ENCODE results near the gene DRG2.
A peak's percentile ranks its signal among the peaks of the same experiment; 100 is the strongest.

Gene DRG2

DNA sequence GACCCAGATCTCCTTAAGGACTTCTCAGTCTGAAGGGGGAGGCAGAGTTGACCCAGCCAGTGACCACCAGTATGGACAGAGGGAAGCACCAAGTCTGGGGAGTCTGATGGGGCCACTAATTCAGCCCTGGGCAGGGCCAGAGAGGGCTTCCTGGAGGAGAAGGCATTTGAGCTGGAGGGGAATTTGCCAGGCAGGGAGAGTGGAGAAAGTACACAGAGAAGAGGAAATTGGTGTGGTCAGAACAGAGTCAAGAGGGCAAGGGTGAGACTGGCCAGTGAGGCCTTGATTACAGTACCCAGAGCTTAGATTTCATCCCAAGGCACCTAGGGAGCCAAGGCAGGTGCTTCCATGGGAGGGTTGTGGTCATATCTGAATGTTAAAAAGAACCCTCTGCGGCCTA, 57.1 kb downstream of the DRG2 start:
- DNase-seq = no peak

DNA sequence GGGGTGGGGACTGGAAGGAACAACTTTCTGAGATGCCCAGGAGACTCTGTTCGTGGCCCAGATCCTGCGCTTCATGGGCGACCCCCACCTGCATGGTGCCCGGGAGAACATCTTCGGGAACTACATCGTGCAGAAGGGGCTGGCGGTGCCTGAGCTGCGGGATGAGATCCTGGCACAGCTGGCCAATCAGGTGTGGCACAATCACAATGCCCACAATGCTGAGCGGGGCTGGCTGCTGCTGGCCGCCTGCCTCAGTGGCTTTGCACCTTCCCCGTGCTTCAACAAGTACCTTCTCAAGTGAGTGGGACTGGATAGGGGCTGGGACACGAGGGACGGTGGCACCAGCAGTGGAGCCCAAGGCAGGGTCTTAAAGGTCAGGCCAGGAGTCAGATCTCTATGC, 58.1 kb downstream of the DRG2 start:
- no peak for DNase-seq

DNA sequence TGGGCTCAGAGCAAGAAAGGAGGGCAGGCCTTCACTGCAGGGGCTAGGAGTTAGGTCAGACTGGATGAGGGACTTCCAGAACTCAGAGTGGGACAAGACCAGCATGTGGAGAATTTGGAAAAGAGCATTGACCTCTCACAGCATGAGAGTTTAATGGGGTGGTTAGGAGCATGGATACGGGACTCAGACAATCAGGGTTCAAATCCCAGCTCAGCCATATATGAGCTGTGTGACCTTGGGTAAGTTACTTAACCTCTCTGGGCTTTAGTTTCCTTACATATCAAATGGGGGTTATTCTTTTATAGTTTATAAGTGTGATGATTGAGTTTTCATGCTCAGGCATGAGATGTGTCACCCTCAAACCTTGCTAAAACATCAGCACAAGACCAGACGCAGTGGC, 58.5 kb downstream of the DRG2 start:
- no peak for DNase-seq

DNA sequence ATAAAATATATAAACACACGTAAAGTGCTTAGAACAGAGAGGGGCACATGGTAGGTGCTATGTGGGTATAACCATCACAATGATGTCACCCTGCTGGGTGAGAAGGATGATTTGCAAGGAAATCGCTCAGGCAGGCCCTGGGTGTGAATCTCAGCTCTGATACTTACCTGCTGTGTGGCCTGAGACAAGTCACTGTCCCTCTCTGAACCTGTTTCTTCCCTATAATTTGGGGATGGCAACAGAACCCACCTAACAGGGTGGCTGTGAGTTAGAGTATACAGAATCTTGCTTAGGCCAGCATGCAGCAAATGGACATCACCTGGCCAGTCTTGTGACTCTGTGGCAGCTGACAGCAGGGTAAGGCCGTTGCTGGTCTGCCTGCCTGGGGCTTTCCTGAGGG, 59.2 kb downstream of the DRG2 start:
- no peak for DNase-seq

DNA sequence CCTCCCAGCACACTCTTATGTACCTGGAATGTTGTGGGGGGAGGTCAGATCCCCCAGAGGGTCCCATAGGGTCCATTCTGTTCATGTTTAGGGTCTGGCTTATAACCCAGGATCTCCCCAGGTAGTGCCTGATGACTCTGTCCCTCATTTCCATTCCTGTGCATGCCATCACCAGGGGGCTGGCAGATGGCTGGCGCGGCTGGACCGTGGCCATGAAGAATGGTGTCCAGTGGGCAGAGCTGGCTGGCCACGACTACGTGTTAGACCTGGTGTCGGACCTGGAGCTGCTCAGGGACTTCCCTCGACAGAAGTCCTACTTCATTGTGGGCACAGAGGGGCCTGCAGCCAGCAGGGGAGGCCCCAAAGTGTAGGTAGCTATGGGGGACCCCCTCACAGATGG, 60.8 kb downstream of the DRG2 start:
- DNase-seq = no peak

DNA sequence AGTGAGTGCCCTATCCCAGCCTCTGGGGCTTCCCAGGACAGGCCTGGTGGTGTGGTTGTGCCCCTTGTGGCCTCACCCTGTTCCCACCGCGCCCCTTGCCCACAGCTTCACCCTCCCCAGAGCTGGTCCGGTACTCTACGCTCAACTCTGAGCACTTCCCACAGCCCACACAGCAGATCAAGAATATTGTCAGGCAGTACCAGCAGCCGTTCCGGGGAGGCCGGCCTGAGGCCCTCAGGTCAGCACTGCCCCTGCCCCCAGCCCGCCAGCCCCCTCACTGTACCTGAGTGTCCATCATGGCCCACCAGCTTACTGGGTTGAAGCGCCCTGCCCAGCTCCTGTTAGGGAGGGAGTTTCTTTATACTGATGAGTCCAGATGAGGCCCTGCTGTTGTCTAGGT, 63.5 kb downstream of the DRG2 start:
- DNase-seq = no peak

DNA sequence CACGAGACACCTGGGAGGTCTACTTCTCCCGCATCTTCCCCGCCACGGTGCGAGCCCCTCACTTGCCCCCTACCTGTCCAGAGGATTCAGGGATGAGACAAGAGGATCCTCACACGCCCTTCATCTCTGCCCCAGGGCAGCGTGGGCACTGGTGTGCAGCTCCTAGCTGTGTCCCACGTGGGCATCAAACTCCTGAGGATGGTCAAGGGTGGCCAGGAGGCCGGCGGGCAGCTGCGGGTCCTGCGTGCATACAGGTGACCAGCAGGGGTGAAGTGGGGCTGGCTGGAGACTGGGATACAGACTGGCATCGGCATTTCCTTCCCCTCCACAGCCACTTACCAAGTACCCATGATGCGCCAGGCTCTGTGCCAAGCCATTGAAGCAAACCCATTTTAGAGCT, 67.4 kb downstream of the DRG2 start:
- no peak for DNase-seq

DNA sequence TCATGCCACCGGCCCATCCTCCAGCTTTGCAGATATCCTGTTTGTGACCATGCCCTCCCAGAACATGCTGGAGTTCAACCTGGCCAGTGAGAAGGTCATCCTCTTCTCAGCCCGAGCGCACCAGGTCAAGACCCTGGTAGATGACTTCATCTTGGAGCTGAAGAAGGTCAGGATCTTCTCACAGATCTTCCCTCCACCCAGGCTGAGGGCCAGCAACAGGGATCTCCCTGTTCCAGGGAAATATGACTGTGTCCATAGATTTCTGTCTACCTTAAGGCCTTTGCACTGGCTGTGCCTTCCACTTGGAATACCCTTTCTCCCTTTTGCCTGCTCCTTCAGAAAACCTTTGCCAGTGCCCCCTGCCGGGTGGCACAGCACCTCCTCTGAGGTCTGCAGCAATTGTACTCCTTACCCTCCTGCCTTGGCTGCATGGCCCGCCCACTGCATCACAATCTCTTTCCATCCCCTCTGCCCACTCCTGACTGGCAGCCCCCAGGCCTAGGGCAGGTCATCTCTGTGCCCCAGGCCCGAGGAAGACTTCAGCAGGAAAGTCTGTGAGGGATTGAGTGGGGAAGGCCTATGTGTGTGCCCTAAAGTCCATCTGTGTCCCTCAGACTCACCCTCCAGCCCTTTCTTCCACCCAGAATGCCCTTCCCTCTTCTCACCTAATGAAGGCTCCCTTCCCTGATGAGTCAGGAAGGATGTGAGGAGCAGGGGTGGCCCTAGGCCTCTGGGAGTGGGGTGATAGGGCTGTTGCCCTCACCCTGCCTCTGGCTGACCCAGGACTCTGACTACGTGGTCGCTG, 68.6 kb downstream of the DRG2 start:
- DNase-seq = peak in 1 of 2 experiments; percentile 28

DNA sequence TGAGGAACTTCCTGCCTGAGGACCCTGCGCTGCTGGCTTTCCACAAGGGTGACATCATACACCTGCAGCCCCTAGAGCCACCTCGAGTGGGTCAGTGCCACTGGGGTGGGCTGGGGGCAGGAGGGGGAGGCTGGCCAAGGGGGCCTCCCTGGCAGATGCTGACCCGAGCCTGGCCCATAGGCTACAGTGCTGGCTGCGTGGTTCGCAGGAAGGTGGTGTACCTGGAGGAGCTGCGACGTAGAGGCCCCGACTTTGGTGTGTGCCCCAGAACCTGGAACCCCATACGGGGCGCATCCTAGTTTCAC, 69.2 kb downstream of the DRG2 start:
- DNase-seq = no peak
